Activated T-helper 9 cell treated with anti-CD3 and anti-CD28 coated beads, Interleukin-2, amount 50 U/mL, for 16 hours (primary cell): ENCODE measurements around the gene RYR2.

ENCODE experiments used
- DNase-seq: peaks from one replicate; pipeline ENCODE4 v3.0.0-alpha.2; 2020; ENCODE audit warnings: low read depth

Gene RYR2

DNA sequence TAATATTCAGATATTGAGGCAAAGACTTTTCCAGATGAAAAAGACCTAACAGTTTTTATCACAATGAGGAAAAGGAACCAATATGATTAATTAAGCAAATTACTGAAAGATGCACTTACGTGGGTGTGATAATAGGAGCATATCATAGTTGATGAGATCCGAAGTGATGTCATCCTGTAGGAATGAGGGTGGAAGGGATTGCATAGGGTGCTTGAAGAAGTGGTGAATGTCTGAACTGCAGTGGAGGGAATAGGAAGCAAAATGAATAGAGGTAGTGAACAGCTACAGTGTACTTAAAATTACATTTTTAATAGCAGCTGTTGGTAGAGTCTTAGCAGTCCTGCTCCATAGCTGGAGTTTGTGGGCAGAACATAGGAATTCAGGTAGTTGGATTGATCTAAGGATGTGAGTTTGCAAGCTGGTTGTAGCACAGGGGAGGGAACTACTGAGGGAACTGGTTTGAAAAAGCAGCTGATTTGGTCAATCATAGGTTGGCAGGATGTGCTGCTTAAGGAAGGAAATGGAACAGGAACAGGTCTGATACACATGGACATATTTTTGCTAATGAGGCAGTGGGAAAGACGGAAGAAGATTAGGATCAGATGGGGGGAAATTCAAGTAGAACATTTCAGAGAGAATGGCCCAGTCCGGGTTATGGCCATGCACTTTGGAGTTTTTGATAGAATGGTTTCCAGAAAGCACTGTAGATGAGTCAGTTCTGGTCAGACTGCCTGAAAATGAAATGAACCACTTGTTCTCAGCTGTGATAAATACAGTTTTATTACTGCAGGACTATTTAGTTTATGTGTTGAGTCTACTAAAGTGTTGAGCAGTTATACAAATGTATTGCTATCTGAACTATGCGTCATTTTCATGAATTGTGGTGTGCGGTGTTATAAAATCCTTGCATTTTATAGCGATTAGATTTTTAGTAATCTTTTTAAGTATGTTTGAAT, 155.8 kb downstream of the RYR2 start:
- no peak for DNase-seq

DNA sequence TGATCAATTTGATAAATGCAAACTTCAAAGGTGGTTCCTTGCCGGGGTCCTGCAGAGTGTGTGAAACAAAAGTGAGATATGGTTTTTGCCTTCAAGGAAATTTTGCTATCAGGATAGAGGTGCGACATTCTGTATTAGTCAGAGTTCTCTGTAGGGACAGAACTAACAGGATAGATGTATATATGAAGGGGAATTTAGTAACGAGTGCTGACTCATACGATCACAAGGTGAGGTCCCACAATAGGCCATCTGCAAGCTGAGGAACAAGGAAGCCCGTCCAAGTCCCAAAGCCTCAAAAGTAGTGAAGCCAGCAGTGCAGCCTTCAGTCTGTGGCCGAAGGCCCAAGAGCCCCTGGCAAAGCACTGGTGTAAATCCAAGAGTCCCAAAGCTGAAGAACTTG, 157.0 kb downstream of the RYR2 start:
- no peak for DNase-seq

DNA sequence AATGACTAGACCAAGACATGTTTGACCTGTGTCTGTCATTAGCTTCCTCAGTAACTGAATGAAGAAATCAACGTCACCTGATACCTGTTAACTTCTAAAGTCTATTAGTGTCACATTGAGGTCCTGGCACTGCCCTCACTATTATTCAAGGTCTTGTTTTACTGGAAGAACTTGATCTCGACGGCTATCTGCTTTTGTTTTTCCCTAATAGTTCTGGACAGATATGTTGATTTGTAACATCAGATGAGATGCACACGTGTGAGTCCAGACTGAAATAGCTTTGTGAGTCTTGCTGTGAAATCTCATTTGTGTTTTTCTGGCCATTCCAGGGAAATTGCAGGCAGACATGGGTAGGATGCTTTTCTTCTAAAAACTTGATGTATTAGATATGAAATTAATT, 159.2 kb downstream of the RYR2 start:
- no peak for DNase-seq

DNA sequence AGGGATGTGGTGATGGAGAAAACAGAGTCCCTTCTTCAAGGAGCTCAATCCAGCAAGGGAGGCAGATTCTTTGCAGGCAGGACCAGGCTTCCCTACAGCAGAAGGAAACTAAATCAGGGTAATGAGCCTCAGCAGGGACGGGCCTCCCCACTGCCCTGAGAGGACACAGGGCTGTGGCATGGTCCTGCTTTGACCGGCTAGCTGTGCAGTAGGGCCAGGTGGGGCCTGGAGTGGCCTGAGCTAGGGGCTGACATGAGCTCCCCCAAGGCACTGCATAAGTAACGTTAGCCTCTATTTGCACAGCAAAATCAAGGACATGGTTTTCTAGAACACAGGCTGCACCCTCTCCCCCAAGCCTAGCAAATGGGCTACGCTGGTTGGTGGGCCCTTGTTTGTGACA, 162.9 kb downstream of the RYR2 start:
- DNase-seq = no peak

DNA sequence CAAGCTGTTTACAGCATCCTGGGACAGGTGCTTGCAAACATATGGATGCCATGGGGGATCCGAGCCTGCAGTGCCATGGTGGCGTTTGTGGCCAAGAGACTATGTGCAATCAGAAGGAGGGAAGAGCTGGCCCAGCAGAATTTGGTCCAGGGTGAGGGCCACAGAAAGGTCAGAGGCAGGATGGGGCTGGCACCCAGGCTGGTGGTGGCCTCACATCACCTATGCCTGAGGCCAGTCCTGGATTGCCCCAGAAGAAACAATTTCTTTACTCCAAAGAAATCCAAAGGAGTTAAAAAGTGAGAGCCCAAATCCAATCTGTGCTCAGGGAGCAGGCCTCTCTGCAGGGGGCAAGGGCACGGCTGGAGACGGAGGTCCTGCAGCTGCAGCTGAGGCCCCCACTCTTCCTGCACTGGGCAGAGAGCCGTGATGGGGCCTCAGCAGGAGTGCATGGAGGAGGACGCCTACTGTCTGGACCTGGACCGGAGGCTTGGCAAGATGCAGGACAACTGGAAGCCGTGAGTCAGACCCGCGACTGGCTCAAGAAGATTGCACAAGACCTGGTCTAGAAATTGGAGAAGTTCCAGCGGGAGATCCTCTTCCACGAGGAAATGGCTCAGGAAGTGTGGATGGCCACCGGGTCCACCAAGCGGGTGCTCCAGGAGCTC, 163.5 kb downstream of the RYR2 start:
- DNase-seq = no peak

DNA sequence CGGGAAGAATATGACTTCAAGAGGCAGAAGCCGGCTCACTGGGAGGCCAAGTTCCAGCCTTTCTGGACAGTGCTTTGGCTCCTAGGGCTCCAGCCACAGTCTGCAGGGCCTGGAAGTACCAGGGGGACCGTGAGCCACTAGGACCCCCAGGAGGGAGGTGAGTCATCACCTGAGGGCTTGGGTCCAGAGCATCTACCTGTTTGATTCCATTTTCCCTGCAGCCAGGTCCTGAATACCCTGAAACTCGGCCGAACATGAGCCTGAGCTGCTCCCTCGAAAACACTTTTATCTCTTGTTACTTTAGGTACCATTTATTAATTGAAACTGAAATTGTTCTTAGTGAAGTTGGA, 164.1 kb downstream of the RYR2 start:
- no peak for DNase-seq

DNA sequence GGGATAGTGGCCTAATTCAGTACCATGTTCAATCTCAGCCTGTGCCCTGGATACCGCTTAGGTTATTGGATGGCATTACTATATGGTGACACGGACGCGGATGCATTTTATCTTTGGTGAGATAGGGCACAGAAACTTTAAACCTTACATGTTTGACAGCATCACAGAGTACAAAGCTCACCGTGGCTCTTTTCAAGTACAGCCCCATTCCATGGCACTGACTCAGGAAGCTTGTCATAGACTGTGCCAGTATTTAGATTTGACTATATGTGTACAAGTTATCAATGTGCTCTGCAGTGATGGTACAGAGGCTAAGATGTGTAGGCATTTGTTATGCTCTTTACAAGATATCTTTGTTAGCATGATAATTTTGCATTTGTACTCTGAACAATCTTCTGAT, 169.0 kb downstream of the RYR2 start:
- DNase-seq = no peak

DNA sequence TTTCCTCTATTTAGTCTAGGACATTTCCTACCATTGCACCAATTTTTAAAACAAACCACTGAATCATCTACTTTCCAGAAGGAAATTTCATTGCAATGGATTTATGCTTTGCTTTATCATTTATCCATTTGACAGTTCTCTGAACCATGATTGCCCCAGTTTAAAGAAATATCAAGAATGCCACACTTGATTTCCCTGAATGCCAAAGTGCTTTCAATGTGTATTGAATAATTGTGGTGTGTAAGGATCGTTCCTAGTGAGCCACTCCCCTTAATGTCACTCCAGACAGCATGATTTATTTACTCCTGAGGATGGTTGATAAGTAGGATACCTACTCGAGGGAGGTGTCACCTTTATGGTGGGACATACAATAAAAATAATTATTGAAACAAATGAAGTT, 169.6 kb downstream of the RYR2 start:
- DNase-seq = no peak

DNA sequence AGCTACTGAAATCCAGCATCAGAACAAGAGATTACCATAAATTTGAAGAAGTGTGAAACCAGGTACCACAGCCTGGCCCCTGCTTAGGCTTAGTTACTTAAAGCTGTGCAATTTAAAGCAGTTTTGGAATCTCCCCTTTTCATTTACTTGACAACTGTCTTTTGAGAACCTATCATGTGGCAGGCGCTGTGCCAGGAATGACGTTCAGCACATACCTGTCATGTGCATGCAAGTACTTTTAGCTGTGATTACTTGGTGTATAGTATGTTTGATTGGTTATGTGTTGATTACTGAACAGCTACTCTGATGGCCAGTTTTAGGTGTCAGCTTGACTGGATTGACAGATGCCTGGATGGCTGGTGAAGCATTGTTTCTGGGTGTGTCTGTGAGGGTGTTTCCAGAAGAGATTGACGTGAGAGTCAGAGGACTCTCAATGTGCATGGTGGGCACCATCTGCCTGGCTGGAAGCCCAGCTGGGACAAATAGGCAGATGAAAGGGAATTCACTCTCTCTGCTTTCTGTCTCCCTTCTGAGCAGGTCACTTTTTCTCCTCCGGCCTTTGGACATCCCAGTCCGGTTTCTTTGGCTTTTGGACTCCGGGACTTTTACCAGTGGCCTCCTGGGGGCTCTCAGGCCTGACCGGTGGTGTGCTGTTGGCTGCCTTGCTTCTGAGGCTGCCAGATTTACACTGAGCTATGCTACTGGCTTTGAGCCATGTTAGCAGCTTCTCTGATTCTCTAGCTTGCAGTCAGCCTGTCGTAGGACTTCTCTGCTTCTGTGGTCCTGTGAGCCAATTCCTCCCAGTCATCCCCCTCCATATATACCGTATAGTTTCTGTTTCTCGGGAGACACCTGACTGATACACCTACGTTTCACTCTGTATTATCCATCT, 178.0 kb downstream of the RYR2 start:
- no peak for DNase-seq

DNA sequence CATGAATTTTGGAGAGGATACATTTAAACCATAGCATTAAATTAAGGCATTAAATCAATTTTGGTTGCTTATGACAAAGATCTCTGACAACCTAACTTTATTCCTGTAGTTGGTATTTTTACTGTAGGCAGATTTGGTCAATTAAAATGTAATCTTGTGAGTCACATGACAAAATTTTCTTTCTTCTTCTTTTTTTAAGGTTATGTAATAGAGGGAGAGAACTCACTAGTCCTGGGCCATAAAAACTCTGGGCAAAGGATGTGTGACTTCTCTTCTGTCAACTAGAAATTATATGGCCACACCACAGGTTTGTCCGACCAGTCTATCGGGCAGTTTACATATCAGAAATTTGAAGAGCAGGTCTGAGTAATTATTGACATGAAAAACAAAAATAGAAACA, 181.4 kb downstream of the RYR2 start:
- DNase-seq = no peak

DNA sequence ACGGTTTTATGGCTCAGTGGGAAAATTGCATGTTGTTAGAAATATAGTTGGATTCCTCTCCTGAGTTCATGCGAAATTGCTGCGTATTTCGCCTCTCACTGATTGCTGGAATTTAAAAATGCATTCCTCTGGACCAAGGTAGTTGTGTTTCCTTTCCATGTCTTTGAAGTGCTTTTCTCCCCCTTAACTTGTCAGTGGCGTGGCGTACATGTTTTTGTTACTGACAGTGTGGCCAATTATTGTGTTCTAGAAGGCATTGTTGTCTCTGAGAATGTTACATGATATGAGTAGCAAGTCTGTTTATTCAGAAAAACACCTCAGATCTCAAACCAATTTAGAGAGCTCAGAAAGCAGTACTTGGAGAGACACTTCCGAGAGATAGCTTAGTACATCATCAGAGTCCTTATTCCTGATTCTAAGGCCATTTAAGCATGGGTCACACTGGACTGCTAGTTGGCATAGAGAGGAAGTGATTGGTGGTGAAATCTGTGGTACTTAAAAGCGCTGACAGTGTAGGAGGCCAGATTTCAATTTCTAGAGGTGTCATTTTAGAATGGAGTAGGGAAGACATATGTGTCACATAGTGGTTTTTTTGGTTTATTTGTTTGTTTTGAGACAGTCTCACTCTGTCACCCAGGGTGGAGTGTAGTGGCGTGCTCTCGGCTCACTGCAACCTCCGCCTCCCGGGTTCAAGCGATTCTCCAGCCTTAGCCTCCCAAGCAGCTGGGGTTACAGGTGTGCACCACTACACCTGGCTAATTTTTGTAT, 184.4 kb downstream of the RYR2 start:
- DNase-seq = no peak

DNA sequence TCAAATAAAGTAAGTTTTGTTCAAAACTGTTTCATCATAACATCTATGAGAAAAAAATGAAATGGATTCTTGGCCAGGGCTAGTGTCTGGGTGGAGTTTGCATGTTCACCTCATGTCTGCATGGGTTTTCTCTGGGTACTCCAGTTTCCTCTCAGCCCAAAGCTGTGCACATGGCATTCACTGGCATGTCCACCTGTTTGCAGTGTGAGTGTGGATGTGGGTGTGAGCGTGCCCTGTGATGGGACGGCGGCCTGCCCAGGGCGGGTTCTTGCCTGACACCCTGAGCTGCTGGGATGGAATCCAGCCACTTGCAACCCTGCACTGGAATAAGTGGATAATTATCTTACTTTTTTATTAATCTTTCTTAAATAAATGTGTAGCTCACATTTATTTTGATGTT, 185.5 kb downstream of the RYR2 start:
- no peak for DNase-seq

DNA sequence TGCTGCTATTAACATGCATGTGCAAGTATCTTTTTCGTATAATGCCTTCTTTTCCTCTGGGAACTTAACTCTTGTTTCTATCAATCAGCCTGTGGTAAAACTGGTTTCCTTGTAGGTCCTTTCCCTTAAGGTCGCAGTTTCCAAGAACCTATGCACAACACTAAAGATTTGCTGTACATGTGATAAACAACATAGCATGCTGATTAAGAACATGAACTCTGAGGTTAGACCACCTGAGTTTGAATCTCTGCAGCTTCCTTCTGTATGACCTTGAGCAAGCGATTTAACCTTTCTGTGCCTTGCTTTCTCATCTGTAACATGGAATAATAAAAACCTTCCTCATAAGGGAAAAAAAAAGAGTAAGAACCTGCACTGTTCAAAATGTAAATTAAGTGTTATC, 186.4 kb downstream of the RYR2 start:
- DNase-seq = no peak

DNA sequence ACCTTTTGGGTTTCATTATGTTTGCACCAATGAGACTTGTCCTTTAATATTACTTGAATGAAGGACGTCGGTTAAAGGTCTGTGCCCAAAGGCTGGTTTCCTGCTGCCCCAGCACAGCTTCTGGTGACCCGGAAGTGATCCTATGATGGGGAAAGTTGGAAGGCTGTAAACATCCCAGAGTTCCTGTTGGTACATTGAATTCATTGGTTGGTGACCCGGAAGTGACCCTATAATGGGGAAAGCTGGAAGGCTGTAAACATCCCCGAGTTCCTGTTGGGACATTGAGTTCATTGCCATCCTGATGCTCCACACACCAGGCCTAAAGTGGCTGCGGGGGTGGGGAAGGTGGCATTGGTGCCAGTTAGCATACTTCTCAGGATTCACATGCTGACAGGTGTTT, 187.3 kb downstream of the RYR2 start:
- DNase-seq = no peak

DNA sequence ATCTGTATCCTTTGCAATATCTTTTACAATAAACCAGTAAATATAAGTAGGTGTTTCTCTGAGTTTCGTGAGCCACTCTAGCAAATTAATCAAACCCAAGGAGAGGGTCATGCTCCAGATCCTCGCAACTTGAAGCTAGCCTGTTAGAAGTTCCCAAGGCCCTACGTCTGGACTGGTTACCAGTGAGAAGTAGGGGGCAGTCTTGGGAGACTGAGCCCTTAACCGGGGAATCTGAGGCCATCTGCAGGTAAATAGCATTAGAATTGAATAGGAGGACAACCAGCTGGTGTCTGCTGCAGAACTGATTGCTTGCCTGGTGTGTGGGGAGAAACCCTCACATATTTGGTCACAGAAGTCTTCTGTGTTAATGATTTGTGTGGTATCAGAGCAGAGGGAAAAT, 190.5 kb downstream of the RYR2 start:
- no peak for DNase-seq

DNA sequence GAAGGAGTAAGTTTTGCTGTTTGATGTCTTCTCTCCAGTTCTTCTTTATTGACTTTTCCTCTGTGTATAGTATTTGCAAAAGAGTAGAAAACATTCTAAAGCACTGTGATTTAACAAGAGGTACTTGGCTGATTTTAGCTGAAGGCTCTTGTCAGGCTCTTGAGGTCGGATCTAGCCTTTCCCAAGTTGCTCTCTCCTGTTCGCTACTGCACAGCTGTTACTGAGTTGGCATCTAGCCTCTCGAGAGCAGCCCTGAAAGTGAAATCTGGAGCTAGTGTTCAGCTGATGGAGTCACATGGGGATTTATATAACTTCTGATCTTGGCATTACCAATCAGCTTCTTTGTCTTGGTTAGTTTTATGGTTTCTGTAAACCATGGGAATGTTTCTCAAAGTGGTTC, 193.1 kb downstream of the RYR2 start:
- no peak for DNase-seq

DNA sequence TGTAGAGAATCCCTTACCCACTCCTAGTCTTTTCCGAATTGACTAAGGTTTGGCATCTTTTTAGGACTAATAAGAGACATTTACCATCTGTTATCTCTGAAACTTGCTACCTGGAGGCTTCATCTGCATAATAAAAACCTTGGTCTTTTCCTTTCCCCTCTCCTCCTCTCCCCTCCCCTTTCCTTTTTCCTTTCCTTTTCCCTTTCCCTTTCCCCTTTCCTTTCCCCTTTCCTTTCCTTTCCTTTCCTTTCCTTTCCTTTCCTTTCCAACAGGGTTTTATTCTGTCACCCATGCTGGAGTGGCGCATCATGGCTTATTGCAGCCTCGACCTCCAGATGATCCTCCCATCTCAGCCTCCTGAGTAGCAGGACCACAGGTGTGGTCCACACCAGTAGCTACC, 195.7 kb downstream of the RYR2 start:
- no peak for DNase-seq

DNA sequence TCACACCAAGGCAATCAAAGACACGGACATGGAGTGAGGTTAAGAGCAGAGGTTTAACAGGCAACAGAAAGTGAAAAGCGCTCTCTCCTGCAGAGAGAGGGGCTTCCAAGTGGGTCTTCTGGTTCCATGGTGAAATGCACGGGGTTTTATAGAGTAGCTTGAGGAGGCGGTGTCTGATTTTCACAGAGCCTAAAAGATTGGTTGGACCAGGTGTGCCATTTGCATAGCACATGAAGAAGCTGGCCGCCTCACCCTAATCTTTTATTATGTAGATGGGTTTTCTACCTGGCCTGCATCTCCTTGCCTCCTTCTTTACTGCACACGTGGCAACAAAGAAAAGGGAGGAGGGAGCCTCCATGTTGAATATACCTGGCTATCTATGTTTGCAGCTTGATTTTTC, 197.3 kb downstream of the RYR2 start:
- no peak for DNase-seq

DNA sequence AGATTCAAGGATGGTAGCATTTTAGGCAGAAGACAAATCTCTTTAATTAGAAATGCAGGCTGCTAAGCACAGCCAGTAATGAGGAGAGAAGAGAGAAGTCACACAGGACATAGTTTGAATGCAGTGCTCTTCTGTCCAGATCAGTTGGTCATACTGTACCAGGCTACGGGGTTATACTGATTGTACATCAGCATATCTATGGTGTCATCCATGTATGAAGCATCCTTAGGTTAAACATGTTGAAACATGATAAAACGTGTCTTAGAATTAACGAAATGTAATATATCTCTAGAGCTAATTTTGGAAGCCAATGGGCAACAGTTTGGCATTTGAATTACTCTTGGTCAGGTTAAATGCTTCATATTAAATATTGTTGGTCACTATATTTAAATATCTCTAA, 199.1 kb downstream of the RYR2 start:
- no peak for DNase-seq

DNA sequence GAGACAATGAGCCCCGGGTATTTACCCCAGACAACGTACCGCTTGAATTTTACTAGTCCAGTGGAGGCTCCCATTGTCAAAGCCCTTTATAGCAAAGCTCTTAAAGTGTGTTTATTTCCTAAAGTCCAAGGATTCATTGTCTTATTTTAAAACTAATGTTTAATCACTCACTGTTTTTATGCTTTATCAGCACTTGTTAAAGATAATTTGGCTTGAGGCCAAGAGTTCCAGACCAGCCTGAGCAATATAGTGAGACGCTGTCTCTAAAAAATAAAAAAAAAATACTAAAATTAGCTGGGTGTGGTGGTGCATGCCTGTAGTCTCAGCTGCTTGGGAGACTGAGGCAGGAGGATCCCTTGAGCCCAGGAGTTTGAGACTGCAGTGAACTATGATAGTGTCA, 202.8 kb downstream of the RYR2 start:
- no peak for DNase-seq

DNA sequence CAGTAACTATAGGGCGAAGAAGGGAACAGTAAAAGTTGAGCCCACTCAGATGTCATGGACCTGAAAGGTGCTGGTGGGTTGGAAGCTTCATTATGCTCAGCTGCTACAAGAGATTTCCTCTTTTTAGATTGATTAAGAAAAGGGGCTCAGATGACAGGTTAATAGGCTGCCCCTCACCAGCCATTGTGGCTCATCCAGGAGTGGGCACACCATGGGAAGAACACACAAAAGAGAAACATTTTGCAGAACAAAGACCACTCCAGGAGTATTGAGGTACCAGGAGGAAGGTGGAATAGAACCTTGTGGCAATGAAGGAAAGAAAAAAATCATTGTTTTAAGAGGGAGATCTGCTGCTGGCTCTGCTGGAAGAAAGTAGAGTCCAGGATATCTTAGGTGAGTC, 205.5 kb downstream of the RYR2 start:
- no peak for DNase-seq

DNA sequence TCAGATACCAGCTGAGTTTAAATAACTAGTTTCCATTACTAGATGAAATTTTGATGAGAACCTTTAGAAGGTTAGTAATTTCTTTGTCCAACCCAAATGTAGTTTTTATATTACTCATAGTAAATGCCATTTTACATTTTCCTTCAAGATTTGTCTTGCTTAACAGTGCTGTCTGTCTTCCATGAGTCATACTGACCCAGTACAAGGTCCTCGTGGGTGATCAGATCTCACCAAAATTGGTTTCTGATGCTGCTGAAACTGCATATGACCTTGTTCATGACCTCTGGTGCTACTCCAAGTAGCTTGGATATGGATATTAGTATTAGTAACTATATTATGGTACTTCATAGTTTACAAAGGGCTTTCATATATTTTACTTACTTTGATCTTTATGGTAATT, 207.1 kb downstream of the RYR2 start:
- DNase-seq = no peak
